ENCODE measurements around the gene SELENOV. TPM values are rescaled to one million over a fixed set of nuclear protein-coding genes. Genes with fewer than 3 reads are reported as not detected.

SELENOV gene
- total and polyA plus RNA-seq, 9 of the 15 experiments (the other 6 are each of a cell fraction or from before 2014, with no cell fraction given), result 0.04 to 0.09 (median 0.06) TPM; not detected in 4

- TF ChIP-seq CEBPG (CRISPR knock-in tag; IDR thresholded peaks at IDR 0.05), result no peak
- no peak for TF ChIP-seq CEBPG (tag; conservative IDR thresholded peaks at IDR 0.05 in 1 of 2, IDR thresholded peaks at IDR 0.05 in 1 of 2)
- TF ChIP-seq VEZF1 (CRISPR knock-in tag; IDR thresholded peaks at IDR 0.05), result no peak; the same call in 1 of the 2 replicates
- no peak for TF ChIP-seq TFE3 (CRISPR knock-in tag; IDR thresholded peaks at IDR 0.05)
- no peak for TF ChIP-seq PURB (CRISPR knock-in tag; IDR thresholded peaks at IDR 0.05; ENCODE audit: low read depth)
- TF ChIP-seq ZNF121 (CRISPR knock-in tag; conservative IDR thresholded peaks at IDR 0.05), result no peak
- TF ChIP-seq ZNF449 (CRISPR knock-in tag; IDR thresholded peaks at IDR 0.05), result no peak
- no peak for TF ChIP-seq PTRF (tag; IDR thresholded peaks at IDR 0.05)
- TF ChIP-seq ELK3 (CRISPR knock-in tag; IDR thresholded peaks at IDR 0.05), result no peak
- TF ChIP-seq HNRNPL (IDR thresholded peaks at IDR 0.05; ENCODE audit: low read depth, low read length), result no peak
- no peak for TF ChIP-seq NCOA2 (IDR thresholded peaks at IDR 0.05; ENCODE audit: partially characterized antibody in 2 of 2)
- no peak for TF ChIP-seq CEBPB (tag; IDR thresholded peaks at IDR 0.05)
- TF ChIP-seq TEAD4 (IDR thresholded peaks at IDR 0.05; ENCODE audit: low read length), result peak; percentile 17; the same call in 1 of the 2 replicates
- TF ChIP-seq TEAD4 (CRISPR knock-in tag; IDR thresholded peaks at IDR 0.05; ENCODE audit: borderline replicate concordance), result no peak
- no peak for TF ChIP-seq POU5F1 (IDR thresholded peaks at IDR 0.05; ENCODE audit: borderline replicate concordance, low read depth, low read length, partially characterized antibody)
- TF ChIP-seq THRA (IDR thresholded peaks at IDR 0.05), result no peak
- TF ChIP-seq MTA3 (IDR thresholded peaks at IDR 0.05; ENCODE audit: borderline replicate concordance), result no peak; the same call in 1 of the 2 replicates
- TF ChIP-seq NFRKB (IDR thresholded peaks at IDR 0.05; ENCODE audit: low read depth), result no peak
- TF ChIP-seq ARID1B (IDR thresholded peaks at IDR 0.05), result no peak
- TF ChIP-seq PCBP1 (IDR thresholded peaks at IDR 0.05; ENCODE audit: low read depth, low read length, poor library complexity, severe bottlenecking), result no peak
Observed at GRCh38 chr19:39497996-39498797, 16.7 kb upstream of the SELENOV start (continued).

Data from K562 (cell line).